B cell (primary cell): Measurements from ENCODE around the gene FAM174C. TPM values are rescaled to one million over a fixed set of nuclear protein-coding genes. Genes with fewer than 3 reads are reported as not detected.

Source experiments
- ATAC-seq: fragments of 200-7000 bp; cut with Tn5 transposase; one replicate; pipeline ENCODE4 v1.10.0; 2021; ENCODE audit warnings: low read depth, mild to moderate bottlenecking, moderate number of reproducible peaks, moderate library complexity
- CTCF ChIA-PET: fragments of 350-600 bp; sonication (Branson Sonifier 250); formaldehyde crosslinking; loops from one replicate; lab custom pipeline; 2021; ENCODE audit warnings: antibody characterized with exemption, inconsistent platforms; lab: Charles Lee
- POLR2A ChIA-PET: fragments of 350-600 bp; sonication (Branson Sonifier 250); formaldehyde crosslinking; loops from one replicate; lab custom pipeline; 2021; ENCODE audit warnings: antibody characterized with exemption; lab: Charles Lee
- DNase-seq: peaks from one replicate; pipeline ENCODE4 v3.0.0; 2013
- H2AFZ ChIP-seq: 2 replicates; pipeline ENCODE4 v1.6.1; 2012; ENCODE audit warnings: mild to moderate bottlenecking, low read depth, low read length; ENCODE audit not compliant: insufficient read depth, poor library complexity, severe bottlenecking
- H3K27ac ChIP-seq, 2 donors: 1 replicate in 1 of 2; 2 replicates in 1 of 2; pipeline ENCODE4 v1.5.1; 2012 to 2013; ENCODE audit warnings: low read length in 2 of 2, mild to moderate bottlenecking in 2 of 2, moderate library complexity in 1 of 2
- H3K27me3 ChIP-seq, 4 experiments: fragments of 200-600 bp in 1 of 4; sonication (generic) in 1 of 4; replicated peaks in 1 of 4; 1 replicate in 2 of 4; 2 replicates in 2 of 4; pipeline versions ENCODE4 v1.6.1 to v1.7.0; 2013 to 2016; ENCODE audit warnings: low read length in 3 of 4, mild to moderate bottlenecking in 2 of 4, mixed read lengths in 1 of 4, moderate library complexity in 1 of 4; ENCODE audit not compliant: insufficient read depth in 4 of 4, control insufficient read depth in 3 of 4; ENCODE audit errors: control extremely low read depth in 1 of 4
- H3K36me3 ChIP-seq, 2 experiments: replicated peaks in 1 of 2; 1 replicate in 1 of 2; 2 replicates in 1 of 2; pipeline versions ENCODE4 v1.6.1 to v1.7.1; 2013; ENCODE audit warnings: low read length in 1 of 2; ENCODE audit not compliant: insufficient read depth in 2 of 2, control insufficient read depth in 1 of 2; ENCODE audit errors: control extremely low read depth in 1 of 2, extremely low read depth in 1 of 2
- H3K4me1 ChIP-seq, 2 donors: fragments of 200-600 bp in 1 of 2; sonication (generic) in 1 of 2; 1 replicate in 1 of 2; 2 replicates in 1 of 2; pipeline versions ENCODE4 v1.5.1 to v1.6.1; 2013 to 2017; ENCODE audit warnings: low read length in 2 of 2; ENCODE audit not compliant: control insufficient read depth in 2 of 2, insufficient read depth in 2 of 2
- H3K4me2 ChIP-seq: replicated peaks from 2 replicates; pipeline ENCODE3; 2012; ENCODE audit warnings: mild to moderate bottlenecking, low read depth, low read length; ENCODE audit not compliant: poor library complexity, severe bottlenecking
- H3K4me3 ChIP-seq, 5 experiments: fragments of 200-600 bp in 1 of 5; sonication (generic) in 1 of 5; 1 replicate in 3 of 5; 2 replicates in 2 of 5; pipeline versions ENCODE4 v1.5.1 to v1.7.0; 2011 to 2016; ENCODE audit warnings: low read length in 4 of 5, mild to moderate bottlenecking in 4 of 5, low read depth in 2 of 5, control low read depth in 1 of 5, moderate library complexity in 1 of 5; ENCODE audit not compliant: insufficient read depth in 1 of 5; ENCODE audit errors: control extremely low read depth in 1 of 5, extremely low read depth in 1 of 5
- H3K79me2 ChIP-seq: fragments of 200-600 bp; sonication (generic); one replicate; pipeline ENCODE4 v1.6.0; 2016; ENCODE audit warnings: low read length; ENCODE audit not compliant: control insufficient read depth, insufficient read depth
- H3K9ac ChIP-seq: fragments of 200-600 bp; sonication (generic); 2 replicates; pipeline ENCODE4 v1.6.1; 2017; ENCODE audit warnings: mild to moderate bottlenecking, low read length, moderate library complexity
- H3K9me3 ChIP-seq, 3 donors: one replicate each; pipeline versions ENCODE4 v1.6.1 to v1.7.1; 2013; ENCODE audit warnings: low read length in 2 of 3; ENCODE audit not compliant: control insufficient read depth in 2 of 3, insufficient read depth in 1 of 3; ENCODE audit errors: control extremely low read depth in 1 of 3
- H4K20me1 ChIP-seq: 2 replicates; pipeline ENCODE4 v1.6.0; 2012; ENCODE audit warnings: mild to moderate bottlenecking, low read length; ENCODE audit not compliant: insufficient read depth, control insufficient read depth, poor library complexity, severe bottlenecking
- H3K27ac Mint-ChIP-seq: one replicate; pipeline ENCODE4 v1.8.0; 2021; ENCODE audit warnings: mixed read lengths
- H3K27me3 Mint-ChIP-seq: one replicate; pipeline ENCODE4 v1.8.0; 2021; ENCODE audit warnings: mixed read lengths
- H3K4me1 Mint-ChIP-seq: one replicate; pipeline ENCODE4 v1.8.0; 2021; ENCODE audit warnings: mixed read lengths
- H3K4me3 Mint-ChIP-seq: one replicate; pipeline ENCODE4 v1.8.0; 2021; ENCODE audit warnings: mixed read lengths
- H3K9me3 Mint-ChIP-seq: one replicate; pipeline ENCODE4 v1.8.0; 2022; ENCODE audit warnings: mixed read lengths; ENCODE audit not compliant: insufficient read depth
- EZH2 ChIP-seq: IDR thresholded peaks from 2 replicates; pipeline ENCODE4 v1.6.1; 2012; ENCODE audit warnings: borderline replicate concordance, low read depth, mild to moderate bottlenecking, moderate library complexity, low read length; ENCODE audit not compliant: insufficient read depth, poor library complexity, severe bottlenecking
- WGBS: methylation state at CpG from one replicate; pipeline ENCODE4 v1.1.5; 2013; ENCODE audit warnings: missing lambda C conversion rate; ENCODE audit not compliant: insufficient coverage; 5-methylcytosine and 5-hydroxymethylcytosine counted together
- intact Hi-C: fragments of 100-400 bp; cut with micrococcal nuclease; formaldehyde crosslinking; loops from one replicate; pipeline ENCODE4 v1.10.0; 2022
- polyA plus RNA-seq: library from polyadenylated mRNA; depleted of rRNA; stranded (reverse); fragments of >200 nt; gene quantifications from 2 replicates; pipeline ENCODE4 v1.2.3, GENCODE V29; 2012
- total RNA-seq, 2 donors: library from RNA; stranded (reverse); fragments of 120-200 nt in 1 of 2; gene quantifications; 1 replicate in 1 of 2; 2 replicates in 1 of 2; pipeline versions ENCODE4 v1.2.3 to v1.2.4, GENCODE V29; 2013 to 2022
- TF ChIP-seq, protein P1 (sequence below): fragments of 200-600 bp; IDR thresholded peaks from one replicate; pipeline ENCODE4 v1.8.0; 2022; ENCODE audit warnings: antibody characterized with exemption, mild to moderate bottlenecking

Gene FAM174C
- total and polyA plus RNA-seq, 2 donors (not counting 1 experiment from before 2014, with no cell fraction given), result 41.1 to 70.6 TPM

- Mint-ChIP-seq H3K27me3 (no peaks in the 10 kb centered on the region), H3K4me1 (peaks cover 78% of the 10 kb centered on the region), H3K4me3 (peak overlapping the region; percentile 97), H3K9me3 (no peaks in the 10 kb centered on the region), H3K27ac (peak overlapping the region; percentile 99)
- Histone ChIP-seq H3K79me2 (peaks cover 41% of the 10 kb centered on the region), H2AFZ (no peak overlapping the region), H3K9me3 (no peaks in the 10 kb centered on the region), H3K27me3 (no peaks in the 10 kb centered on the region), H4K20me1 (peaks cover 20% of the 10 kb centered on the region), H3K27ac (peak overlapping the region; percentile 99 to 100), H3K9ac (peak overlapping the region; percentile 98), H3K4me2 (peak overlapping the region; percentile 99), H3K36me3 (peaks cover 0 to 27% of the 10 kb centered on the region in 2 experiments), H3K4me1 (peaks cover 69 to 91% of the 10 kb centered on the region in 2 donors), H3K4me3 (peak overlapping the region in 4 of 5 experiments; percentile 54 to 81 (median 70))
- TF ChIP-seq, protein P1, sequence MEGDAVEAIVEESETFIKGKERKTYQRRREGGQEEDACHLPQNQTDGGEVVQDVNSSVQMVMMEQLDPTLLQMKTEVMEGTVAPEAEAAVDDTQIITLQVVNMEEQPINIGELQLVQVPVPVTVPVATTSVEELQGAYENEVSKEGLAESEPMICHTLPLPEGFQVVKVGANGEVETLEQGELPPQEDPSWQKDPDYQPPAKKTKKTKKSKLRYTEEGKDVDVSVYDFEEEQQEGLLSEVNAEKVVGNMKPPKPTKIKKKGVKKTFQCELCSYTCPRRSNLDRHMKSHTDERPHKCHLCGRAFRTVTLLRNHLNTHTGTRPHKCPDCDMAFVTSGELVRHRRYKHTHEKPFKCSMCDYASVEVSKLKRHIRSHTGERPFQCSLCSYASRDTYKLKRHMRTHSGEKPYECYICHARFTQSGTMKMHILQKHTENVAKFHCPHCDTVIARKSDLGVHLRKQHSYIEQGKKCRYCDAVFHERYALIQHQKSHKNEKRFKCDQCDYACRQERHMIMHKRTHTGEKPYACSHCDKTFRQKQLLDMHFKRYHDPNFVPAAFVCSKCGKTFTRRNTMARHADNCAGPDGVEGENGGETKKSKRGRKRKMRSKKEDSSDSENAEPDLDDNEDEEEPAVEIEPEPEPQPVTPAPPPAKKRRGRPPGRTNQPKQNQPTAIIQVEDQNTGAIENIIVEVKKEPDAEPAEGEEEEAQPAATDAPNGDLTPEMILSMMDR, result no peak
- no peak for TF ChIP-seq EZH2
- DNase-seq, result peak; percentile 86
- 5% methylated on average over 21 of the region's 33 CpGs for WGBS
- ATAC-seq, result peak; percentile 4
- intact Hi-C loops, result loop anchor here (1.0 to 5.0 kb wide), 2 partner anchors 9 to 353 kb away; partner anchors contain the start of gene CIRBP
- ChIA-PET CTCF (interaction anchor here (1.1 to 10.0 kb wide), 3 partner anchors 9 to 16 kb away, joined by 3 to 658 read pairs (median 18); partner anchors contain the start of genes ATP5F1D and CIRBP), POLR2A (interaction anchor here (0.5 to 11.0 kb wide), 7 partner anchors 5 to 999 kb away, joined by 3 to 402 read pairs (median 5); partner anchors contain the start of genes ATP5F1D, CIRBP, FAM174C and WDR18)
Observed at GRCh38 chr19:1259876-1260748, 15.2 kb upstream of the FAM174C start.
